Esophagus muscularis mucosa (tissue), 4 donors: ENCODE measurements around the gene PDF. TPM values are rescaled to one million over a fixed set of nuclear protein-coding genes. Genes with fewer than 3 reads are reported as not detected.

Experiments used
- DNase-seq: peaks from one replicate; pipeline ENCODE4 v3.0.0-alpha.2; 2017; ENCODE audit errors: extremely low spot score
- H3K27ac ChIP-seq, 4 donors: fragments of 200-600 bp; sonication (generic); replicated peaks in 1 of 4; 1 replicate in 3 of 4; 2 replicates in 1 of 4; pipeline ENCODE4 v1.5.1; 2016 to 2019; ENCODE audit warnings: mild to moderate bottlenecking in 1 of 4
- H3K27me3 ChIP-seq, 4 donors: fragments of 200-600 bp; sonication (generic); one replicate each; pipeline versions ENCODE4 v1.5.1 to v1.6.0; 2016 to 2019
- H3K36me3 ChIP-seq, 4 donors: fragments of 200-600 bp; sonication (generic); one replicate each; pipeline ENCODE4 v1.5.1; 2016 to 2019
- H3K4me1 ChIP-seq, 4 donors: fragments of 200-600 bp; sonication (generic); one replicate each; pipeline ENCODE4 v1.5.1; 2016 to 2019
- H3K4me3 ChIP-seq, 4 donors: fragments of 200-600 bp; sonication (generic); 1 replicate in 2 of 4; 2 replicates in 2 of 4; pipeline ENCODE4 v1.5.1; 2016 to 2019; ENCODE audit warnings: mild to moderate bottlenecking in 4 of 4, moderate library complexity in 1 of 4
- H3K9me3 ChIP-seq, 4 donors: fragments of 200-600 bp; sonication (generic); 1 replicate in 3 of 4; 2 replicates in 1 of 4; pipeline ENCODE4 v1.5.1; 2016 to 2019
- CTCF ChIP-seq, 3 experiments: fragments of 200-600 bp in 2 of 3; fragments of 450-650 bp in 1 of 3; sonication (generic) in 2 of 3; IDR thresholded peaks; one replicate each; pipeline ENCODE4 v1.5.1; 2017 to 2019; ENCODE audit warnings: antibody characterized with exemption in 3 of 3, mild to moderate bottlenecking in 2 of 3, moderate library complexity in 1 of 3
- EP300 ChIP-seq: sonication (generic); formaldehyde crosslinking; IDR thresholded peaks from one replicate; pipeline ENCODE4 v1.6.1; 2017; ENCODE audit warnings: antibody characterized with exemption
- POLR2A ChIP-seq: fragments of 450-650 bp; IDR thresholded peaks from one replicate; pipeline ENCODE4 v1.6.1; 2017; ENCODE audit warnings: antibody characterized with exemption, moderate library complexity, mild to moderate bottlenecking, low read depth
- POLR2AphosphoS5 ChIP-seq, 2 donors: sonication (generic); formaldehyde crosslinking; IDR thresholded peaks; one replicate each; pipeline ENCODE4 v1.6.1; 2017; ENCODE audit warnings: antibody characterized with exemption in 2 of 2
- WGBS: methylation state at CpG from one replicate; pipeline ENCODE4 v1.1.5; 2018; 5-methylcytosine and 5-hydroxymethylcytosine counted together
- intact Hi-C: fragments of 100-400 bp; cut with DNase I; formaldehyde crosslinking; loops from one replicate; pipeline ENCODE4 v1.15.1; 2023
- total RNA-seq, 4 donors: library from RNA; depleted of rRNA; stranded (reverse); fragments of >200 nt; gene quantifications; one replicate each; pipeline versions ENCODE4 v1.1.0 to v1.2.1, GENCODE V29; 2016

Gene PDF
- total RNA-seq, 4 donors from 2014 or later, result 5.4 to 17.5 (median 12.6) TPM

DNA sequence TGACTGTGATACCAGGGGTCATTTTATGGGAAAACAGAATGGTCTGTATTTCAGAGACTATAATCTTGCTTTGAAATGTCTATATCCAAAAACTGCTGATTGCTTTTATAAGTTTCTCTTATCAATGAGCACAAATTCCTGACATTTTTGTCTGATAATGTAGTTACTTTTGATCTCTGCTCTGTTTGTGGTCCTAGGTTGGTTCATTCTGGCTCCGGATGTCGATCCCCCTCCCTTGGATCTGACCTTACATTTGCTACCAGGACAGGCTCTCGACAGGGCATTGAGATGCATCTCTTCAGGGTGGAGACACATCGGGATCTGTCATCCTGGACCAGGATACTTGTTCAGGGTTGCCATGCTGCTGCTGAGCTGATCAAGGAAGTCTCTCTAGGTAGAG, 46.5 kb downstream of the PDF start:
- H3K9me3 ChIP-seq, result no peaks in the 10 kb centered on the region
- H3K4me1 ChIP-seq, result peaks cover 12 to 14% (median 13%) of the 10 kb centered on the region in 4 donors
- intact Hi-C loops, result no loop called here
- H3K4me3 ChIP-seq, result no peak overlapping the region
- H3K27ac ChIP-seq, result no peak overlapping the region
- no peak for DNase-seq
- H3K36me3 ChIP-seq, result peaks cover 5 to 28% (median 17%) of the 10 kb centered on the region in 4 donors
- TF ChIP-seq POLR2A (no peak), CTCF (IDR thresholded peaks at IDR 0.05) (no peak), EP300 (no peak), POLR2AphosphoS5 (IDR thresholded peaks at IDR 0.05) (no peak)
- no peaks in the 10 kb centered on the region for H3K27me3 ChIP-seq
- 97% methylated on average over 4 of the region's 4 CpGs for WGBS

GRCh38 chr16:69277413-69277812, 53.0 kb downstream of the PDF start:
- no peaks in the 10 kb centered on the region for H3K9me3 ChIP-seq
- TF ChIP-seq CTCF (IDR thresholded peaks at IDR 0.05) (no peak), EP300 (no peak), POLR2AphosphoS5 (IDR thresholded peaks at IDR 0.05) (no peak), POLR2A (no peak)
- peaks cover 3 to 48% (median 34%) of the 10 kb centered on the region in 4 donors for H3K4me1 ChIP-seq
- 38% methylated on average over 1 of the region's 1 CpG for WGBS
- peak overlapping the region in 1 of 4 donors; percentile 68 for H3K27ac ChIP-seq
- peaks cover 0 to 10% (median 0%) of the 10 kb centered on the region in 4 donors for H3K36me3 ChIP-seq
- intact Hi-C loops, result loop anchor here (10.0 kb wide), 1 partner anchor 103 kb away; no protein-coding TSS in a partner anchor
- H3K27me3 ChIP-seq, result no peaks in the 10 kb centered on the region
- DNase-seq, result no peak
- H3K4me3 ChIP-seq, result no peak overlapping the region

Other genes with a start within 250 kb of the PDF start
- gene HAS3, start 224.9 kb downstream of the PDF start, total RNA-seq, result 1 to 10 TPM in 1 of 4 donors, under 1 TPM in 3; 0.13 to 1.3 (median 0.49) TPM
- gene CHTF8, start 198.0 kb downstream of the PDF start, total RNA-seq, result 10 to 100 TPM; 59.8 to 94.4 (median 69.4) TPM
- gene UTP4, start 197.9 kb downstream of the PDF start, total RNA-seq, result 10 to 100 TPM; 23.3 to 32.6 (median 24.0) TPM
- 10 to 100 TPM; 36.1 to 73.4 (median 54.8) TPM for gene SNTB2, start 143.4 kb downstream of the PDF start, total RNA-seq
- 10 to 100 TPM; 41.9 to 46.5 (median 43.6) TPM for gene VPS4A, start 19.2 kb downstream of the PDF start, total RNA-seq
- 10 to 100 TPM; 26.3 to 56.7 (median 46.0) TPM for gene COG8, start 9.0 kb upstream of the PDF start, total RNA-seq
- 10 to 100 TPM in 3 of 4 donors, 1 to 10 TPM in 1; 7.9 to 18.2 (median 11.3) TPM for gene NIP7, start 9.2 kb upstream of the PDF start, total RNA-seq
- gene TMED6, start 21.2 kb upstream of the PDF start, total RNA-seq, result not detected
- 10 to 100 TPM; 15.9 to 28.0 (median 20.6) TPM for gene TERF2, start 55.4 kb upstream of the PDF start, total RNA-seq
- gene CYB5B, start 94.0 kb upstream of the PDF start, total RNA-seq, result 10 to 100 TPM; 26.7 to 31.2 (median 29.1) TPM
- 10 to 100 TPM; 47.1 to 68.4 (median 59.6) TPM for gene NFAT5, start 235.4 kb upstream of the PDF start, total RNA-seq